Measurements from ENCODE around the gene CCDC127.

DNA sequence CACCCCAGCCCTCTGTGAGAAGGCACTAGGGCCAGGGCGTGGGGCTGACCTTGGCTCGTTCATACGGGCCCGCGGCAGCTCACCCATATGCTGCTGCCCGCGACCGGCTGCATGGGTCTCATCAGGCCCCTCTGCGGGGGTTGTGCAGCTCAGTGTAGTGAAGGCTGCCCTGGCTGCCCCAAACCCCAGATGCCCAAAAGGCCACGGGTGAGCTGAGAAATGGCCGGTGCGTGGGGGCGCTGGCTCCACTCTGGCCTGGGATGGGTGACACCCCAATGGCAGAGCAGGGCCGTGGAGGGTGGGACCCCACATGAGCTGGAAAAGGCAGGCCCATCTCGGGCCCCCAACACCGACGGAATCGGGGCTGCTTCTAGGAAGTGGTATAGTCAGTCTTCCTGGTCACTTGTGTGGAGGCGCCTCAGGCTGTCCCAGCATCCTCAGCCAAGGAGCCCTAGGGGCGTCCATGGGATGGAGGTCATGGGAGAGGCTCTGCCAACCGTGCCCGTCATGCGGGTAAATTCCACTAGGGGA lies 46.1 kb downstream of the CCDC127 start:
- TF ChIP-seq GATA2 (IDR thresholded peaks at IDR 0.05; ENCODE audit: low read depth, low read length) (no peak), GATA3 (IDR thresholded peaks at IDR 0.05; ENCODE audit: low read depth, low read length) (no peak)

All from SH-SY5Y (cell line).